ENCODE measurements around the gene SIGLEC6.

- TF ChIP-seq CTCF (IDR thresholded peaks at IDR 0.05) (no peak), BHLHE40 (IDR thresholded peaks at IDR 0.05; ENCODE audit: low read depth, low read length) (no peak), NPAS2 (CRISPR knock-in tag; IDR thresholded peaks at IDR 0.05; ENCODE audit: borderline replicate concordance) (no peak), EP300 (IDR thresholded peaks at IDR 0.05) (no peak), MAX (IDR thresholded peaks at IDR 0.05) (no peak)
Observed at GRCh38 chr19:51529301-51529700, 2.2 kb downstream of the SIGLEC6 start.

Data from A549 (cell line).